ENCODE measurements around the gene SART1. TPM values are rescaled to one million over a fixed set of nuclear protein-coding genes. Genes with fewer than 3 reads are reported as not detected.
"Not testable (repeated sequence)": the region's sequence is repeated elsewhere in the genome, so short reads cannot be mapped to it uniquely, and the experiment has no call there.

SART1 gene
- total RNA-seq, 1 donor from 2014 or later, result 29.9 TPM

DNA sequence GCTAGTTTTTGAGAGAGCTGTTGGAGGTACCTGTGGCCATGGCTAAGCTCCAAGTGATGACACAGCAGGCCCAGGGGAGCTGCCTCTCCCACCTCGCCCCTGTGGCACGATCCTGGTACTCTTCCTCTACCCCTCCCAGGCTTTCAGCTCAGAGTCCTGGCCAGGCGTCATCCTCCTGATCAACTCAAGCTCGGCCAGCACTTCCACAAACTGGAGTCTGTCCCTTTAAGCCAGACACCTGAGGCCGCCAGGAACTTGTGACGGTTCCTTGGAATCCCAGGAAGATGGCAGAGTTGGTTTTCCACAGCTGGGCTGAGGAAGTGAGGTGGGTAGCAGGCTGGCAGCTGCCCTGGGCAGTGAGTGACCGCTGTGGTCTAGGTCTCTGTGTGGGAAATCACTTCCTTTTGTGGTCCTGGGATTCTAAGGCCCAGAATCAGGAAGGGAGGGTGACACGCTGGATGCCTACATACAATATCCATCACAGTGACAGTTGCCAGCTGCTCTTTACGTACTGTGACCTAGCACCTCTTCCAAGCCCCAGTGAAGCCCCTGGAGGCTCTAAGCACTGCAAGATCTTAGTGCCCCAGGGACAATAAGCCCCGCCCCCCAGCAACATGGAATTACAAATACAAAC, 47.1 kb downstream of the SART1 start:
- intact Hi-C loops (cut with DNase I), result no loop called here
- ATAC-seq, result no peak
- no peak for DNase-seq (ENCODE audit: missing footprints)

DNA sequence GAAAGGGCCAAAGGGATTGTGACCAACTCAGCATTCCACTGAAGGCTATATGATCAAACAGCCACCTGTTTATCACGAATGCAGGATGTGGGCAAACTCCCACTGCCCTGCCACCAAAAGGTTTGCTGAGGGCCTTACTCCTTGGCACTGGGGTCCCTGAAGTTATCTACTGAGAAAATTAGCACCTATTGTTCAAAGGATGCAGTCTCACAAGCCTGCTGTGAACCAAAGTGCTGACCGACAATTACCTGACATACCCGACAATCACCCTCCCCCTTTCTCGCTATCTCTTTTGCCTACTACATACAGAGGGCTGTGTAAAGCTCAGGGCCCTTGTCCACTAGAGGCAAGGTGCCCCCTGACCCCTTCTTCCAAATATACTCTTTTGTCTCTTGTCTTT, 48.5 kb downstream of the SART1 start:
- ATAC-seq; DNase-seq (ENCODE audit: missing footprints); intact Hi-C loops (cut with DNase I): not testable (repeated sequence)

DNA sequence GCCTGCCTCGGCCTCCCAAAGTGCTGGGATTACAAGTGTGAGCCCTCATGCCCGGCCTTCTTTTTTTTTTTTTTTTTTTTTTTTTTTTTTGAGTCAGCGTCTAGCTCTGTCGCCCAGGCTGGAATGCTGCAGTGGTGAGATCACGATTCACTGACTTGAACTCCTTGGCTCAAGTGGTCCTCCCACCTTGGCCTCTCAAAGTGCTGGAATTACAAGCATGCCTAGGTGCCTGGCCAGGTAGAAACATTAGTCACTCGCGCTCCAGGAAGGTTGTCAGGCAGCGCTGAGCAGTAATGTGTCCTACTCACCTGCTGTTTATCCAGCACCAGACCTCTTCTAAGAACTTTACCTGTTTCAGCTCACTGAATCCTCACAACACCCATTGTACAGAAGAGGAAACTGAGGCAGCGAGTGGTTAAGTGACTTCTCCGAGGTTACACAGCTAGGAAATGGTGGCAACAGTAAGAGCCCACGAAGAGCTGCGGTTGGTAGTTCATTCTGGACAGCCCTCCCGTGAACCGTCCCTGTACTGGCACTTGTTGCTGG, 49.8 kb downstream of the SART1 start:
- no peak for ATAC-seq
- no peak for DNase-seq (ENCODE audit: missing footprints)
- intact Hi-C loops (cut with DNase I), result no loop called here

DNA sequence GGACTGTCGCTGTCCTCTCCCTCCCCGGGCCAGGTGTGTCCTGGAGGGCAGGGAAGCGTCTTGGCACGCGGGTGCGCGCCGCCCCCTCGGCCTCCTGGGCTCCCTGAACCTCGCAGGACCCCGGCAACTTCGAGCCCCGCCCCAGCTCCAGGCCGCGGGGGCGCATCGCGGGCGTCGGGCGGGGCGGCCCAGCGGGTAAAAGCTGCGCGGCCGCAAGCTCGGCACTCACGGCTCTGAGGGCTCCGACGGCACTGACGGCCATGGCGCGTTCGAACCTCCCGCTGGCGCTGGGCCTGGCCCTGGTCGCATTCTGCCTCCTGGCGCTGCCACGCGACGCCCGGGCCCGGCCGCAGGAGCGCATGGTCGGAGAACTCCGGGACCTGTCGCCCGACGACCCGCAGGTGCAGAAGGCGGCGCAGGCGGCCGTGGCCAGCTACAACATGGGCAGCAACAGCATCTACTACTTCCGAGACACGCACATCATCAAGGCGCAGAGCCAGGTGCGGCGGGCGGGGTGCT, 50.3 kb downstream of the SART1 start, which contains the start of gene CST6:
TSS of gene CST6 (plus strand) at position 224 of the 519 bp plus-strand sequence. CDS start at position 261, 37 bp downstream.
- no peak for DNase-seq (ENCODE audit: missing footprints)
- intact Hi-C loops (cut with DNase I), result no loop called here
- no peak for ATAC-seq

DNA sequence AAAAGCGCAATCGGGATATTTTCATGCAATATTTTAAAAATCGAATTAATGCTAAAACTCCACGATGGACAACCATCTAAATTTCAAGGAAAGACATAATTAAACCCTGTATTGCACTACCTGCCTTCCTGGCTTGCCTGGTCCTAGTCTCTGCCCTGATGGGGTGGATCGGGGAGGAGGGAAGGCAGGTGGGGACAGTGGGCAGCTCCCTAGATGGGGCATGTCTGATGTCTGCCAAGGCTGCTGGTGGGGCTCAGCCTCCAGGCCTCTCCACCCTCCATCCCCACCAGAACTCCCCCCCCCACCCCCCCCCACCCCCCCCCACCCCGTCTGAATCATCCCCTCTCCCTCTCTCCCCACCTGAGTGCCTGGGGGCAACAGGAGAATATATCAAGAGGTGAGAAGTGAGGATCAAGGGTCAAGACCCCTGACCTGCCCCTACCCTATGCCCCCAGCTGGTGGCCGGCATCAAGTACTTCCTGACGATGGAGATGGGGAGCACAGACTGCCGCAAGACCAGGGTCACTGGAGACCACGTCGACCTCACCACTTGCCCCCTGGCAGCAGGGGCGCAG, 50.9 kb downstream of the SART1 start:
- ATAC-seq (no peak), DNase-seq (ENCODE audit: missing footprints) (no peak)
- intact Hi-C loops (cut with DNase I), result no loop called here

DNA sequence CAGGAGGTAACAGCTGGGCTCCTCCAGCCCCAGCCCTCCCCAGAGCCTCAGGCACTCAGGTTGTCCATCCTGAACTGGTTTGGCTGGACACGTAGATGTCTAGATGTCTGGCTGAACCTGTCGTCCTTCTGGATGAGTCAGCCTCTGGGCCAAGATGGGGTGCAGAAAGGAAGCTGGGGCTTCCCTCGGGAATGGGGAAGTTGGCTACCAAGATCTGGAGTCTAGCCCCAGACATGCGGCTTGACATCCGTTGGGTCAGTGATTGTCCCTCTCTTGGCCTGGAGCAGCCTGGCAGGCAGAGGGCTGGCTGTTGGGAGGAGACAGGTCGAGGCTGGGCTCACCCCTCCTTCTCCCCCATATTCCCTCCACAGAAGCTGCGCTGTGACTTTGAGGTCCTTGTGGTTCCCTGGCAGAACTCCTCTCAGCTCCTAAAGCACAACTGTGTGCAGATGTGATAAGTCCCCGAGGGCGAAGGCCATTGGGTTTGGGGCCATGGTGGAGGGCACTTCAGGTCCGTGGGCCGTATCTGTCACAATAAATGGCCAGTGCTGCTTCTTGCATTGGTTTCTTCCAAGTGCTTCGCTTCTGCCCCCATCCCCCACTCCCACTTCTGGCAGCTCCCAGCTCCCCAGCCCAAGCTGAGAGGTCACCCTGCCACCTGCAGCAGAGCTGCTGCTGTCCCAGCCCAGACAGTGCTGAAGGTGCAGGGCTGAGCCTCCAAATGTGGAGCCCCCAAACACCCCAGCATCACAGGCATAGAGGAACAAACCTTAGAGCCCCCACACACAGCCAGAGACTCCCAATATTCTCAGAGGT, 51.6 kb downstream of the SART1 start:
- no peak for DNase-seq (ENCODE audit: missing footprints)
- intact Hi-C loops (cut with DNase I), result no loop called here
- no peak for ATAC-seq

DNA sequence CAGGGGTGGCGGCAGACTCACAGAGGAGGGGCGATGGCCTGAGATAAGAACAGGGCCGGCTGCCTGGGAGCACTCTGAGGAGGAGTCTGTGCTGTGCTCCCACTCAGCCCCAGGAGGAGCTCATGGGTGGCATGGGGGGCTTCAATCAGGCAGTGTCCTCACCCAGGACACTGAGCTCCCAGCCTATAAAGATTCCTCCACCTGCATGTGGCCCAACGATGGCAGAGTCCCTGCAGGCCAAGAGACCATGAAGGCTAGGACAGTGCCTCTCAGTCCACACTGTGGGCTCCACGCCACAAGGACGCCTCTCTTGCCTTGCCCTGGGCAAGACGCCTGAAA, 52.2 kb downstream of the SART1 start:
- DNase-seq (ENCODE audit: missing footprints) (no peak), ATAC-seq (no peak)
- intact Hi-C loops (cut with DNase I), result no loop called here

DNA sequence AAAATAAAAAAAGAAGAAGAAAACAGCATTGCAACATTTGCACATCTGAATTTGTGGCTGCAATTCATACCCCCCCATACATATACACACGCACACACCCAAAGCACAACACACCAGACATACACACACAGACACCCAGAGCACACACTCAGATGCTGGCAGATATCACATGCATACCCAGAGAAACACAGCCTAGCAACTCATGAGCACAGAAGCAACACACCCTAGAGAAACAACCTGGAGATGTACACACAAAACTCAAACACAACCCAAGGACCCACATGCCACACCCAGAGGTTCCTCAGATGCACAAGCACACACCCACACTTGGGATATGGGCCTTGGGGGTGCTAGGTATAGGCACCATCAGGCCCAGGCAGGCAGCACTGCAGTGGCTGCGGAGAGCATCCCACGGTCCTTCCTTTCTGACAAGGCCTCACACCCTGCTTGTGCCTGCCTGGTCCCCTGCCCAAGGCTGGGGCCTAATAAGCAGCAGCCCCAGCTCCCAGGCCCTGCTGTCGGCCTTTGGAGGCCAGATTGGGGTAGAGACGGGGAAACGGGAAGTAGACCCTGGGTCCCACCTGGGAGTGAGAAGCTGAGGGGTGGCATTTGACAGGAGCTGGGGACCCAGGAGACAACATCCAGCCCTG, 53.4 kb downstream of the SART1 start:
- DNase-seq (ENCODE audit: missing footprints) (no peak), ATAC-seq (no peak)
- intact Hi-C loops (cut with DNase I), result no loop called here

DNA sequence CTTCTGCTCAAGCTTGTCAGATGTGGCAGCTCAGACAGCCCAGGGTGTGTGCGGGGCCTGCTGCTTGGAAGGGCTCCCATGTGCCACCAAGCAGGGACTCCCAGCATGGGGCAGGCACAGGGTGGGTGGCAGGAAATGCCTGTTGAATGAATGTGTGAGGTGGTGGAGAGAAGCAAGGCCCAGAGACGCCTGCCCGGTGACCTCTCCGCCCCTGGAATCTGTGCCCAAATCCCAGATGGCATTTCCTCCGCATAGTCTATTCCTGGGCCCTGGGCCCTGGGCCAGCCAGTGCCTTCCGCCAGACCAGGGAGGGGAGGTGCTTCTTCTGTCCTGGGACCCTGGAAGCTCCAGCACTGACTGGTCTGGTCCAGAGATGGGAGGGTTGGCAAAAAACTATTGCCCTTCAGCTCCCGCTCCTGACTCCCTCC, 53.9 kb downstream of the SART1 start:
- intact Hi-C loops (cut with DNase I), result no loop called here
- no peak for DNase-seq (ENCODE audit: missing footprints)
- peak; percentile 65 for ATAC-seq

DNA sequence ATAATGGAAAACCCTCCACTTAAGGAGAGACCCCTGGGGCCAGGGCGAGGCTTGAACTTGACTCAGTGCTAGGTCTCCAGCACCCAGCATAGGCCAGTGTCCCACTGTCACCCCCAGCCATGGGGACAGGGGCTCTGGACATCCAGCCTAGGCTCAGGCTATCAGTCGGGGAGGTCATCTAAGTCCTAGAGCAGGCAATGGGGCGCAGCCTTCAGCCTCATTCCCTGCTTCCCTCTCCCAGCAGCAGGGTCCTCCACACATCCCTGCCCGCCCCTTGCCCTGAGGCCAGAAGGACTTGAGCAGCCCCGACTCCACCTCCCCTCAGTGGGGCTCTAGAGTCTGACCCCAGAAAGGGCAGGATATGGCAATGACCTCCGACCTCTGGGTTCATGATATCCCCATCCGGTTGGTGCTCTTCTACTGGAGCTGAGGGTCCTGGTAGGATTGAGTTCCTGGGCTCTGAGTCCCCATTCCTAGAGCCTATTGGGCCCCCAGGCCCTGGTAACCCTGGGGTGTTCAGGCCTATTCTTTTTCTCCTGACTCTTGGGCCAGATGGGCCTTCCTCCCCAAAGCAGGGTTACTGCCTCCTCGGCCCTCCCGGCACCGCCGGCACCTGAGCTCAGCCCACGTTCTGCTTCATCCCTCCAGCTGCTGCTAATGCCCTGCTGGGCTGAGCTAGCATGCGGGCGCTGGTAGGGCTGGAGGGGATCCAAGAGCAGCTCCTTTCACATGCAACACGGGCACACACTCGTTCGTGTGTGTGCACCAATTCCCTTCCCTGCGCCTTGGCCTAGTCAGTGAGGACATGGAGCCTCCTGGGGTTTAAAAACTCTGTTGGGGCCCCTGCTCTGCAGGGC, 54.6 kb downstream of the SART1 start:
- ATAC-seq, result no peak
- intact Hi-C loops (cut with DNase I), result no loop called here
- no peak for DNase-seq (ENCODE audit: missing footprints)

DNA sequence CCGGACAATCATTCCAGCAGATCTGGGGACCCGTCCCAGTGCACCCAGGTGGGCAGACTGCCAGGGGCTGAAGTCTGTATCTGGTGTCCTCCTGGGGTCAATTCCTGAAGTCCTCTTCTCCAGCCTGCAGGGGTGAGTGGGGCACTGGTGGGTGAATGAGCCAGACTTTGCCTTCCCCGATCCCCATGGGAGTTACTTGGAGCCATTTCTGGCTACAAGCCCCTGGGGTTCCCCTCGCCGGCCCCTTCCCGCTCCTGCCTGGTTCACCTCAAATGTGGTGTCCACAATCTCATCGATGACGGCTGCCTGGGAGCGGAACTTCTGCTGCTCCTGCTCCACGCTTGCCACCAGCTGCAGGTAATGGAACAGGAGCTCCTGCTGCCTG, 55.3 kb downstream of the SART1 start:
- intact Hi-C loops (cut with DNase I), result no loop called here
- ATAC-seq (no peak), DNase-seq (ENCODE audit: missing footprints) (no peak)

DNA sequence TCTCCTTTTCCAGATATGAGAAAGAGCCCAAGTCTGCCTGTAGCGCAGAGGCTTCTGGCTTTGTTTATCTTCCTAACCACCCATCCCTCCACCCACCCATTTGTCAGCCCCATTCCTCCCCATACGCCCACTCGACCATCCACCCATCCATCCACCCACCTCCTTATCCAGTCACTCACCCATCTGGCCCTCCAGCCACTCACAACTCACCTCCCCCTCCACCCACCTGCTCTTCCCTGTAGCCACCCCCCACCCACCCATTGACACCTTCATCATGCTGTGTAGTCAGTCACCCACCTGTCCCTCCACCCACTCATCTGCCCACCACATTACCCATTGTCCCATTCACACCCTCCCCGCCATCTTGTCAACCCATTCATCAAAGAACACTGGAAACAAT, 55.8 kb downstream of the SART1 start:
- DNase-seq (ENCODE audit: missing footprints) (no peak), ATAC-seq (no peak)
- intact Hi-C loops (cut with DNase I), result no loop called here

DNA sequence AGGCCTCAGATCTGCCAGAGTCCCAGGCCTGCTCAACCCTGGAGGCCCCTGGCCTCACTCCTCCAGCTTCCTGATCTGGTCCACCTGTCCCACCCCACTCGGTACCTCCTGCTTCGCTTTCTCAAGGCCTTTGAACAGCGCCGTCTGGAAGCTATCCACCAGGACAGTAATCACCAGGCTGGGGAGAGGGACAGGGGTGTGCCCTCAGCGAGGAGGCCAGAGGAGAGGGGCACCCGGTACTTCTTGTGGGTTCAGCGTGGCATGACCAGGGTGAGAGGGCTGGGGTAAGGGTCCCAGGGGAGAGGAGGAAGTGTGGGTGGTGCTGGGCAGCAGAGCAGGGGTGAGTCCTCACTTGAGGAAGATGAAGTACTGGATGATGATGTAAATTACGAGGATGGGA, 58.7 kb downstream of the SART1 start:
- no peak for DNase-seq (ENCODE audit: missing footprints)
- ATAC-seq, result no peak
- intact Hi-C loops (cut with DNase I), result no loop called here

DNA sequence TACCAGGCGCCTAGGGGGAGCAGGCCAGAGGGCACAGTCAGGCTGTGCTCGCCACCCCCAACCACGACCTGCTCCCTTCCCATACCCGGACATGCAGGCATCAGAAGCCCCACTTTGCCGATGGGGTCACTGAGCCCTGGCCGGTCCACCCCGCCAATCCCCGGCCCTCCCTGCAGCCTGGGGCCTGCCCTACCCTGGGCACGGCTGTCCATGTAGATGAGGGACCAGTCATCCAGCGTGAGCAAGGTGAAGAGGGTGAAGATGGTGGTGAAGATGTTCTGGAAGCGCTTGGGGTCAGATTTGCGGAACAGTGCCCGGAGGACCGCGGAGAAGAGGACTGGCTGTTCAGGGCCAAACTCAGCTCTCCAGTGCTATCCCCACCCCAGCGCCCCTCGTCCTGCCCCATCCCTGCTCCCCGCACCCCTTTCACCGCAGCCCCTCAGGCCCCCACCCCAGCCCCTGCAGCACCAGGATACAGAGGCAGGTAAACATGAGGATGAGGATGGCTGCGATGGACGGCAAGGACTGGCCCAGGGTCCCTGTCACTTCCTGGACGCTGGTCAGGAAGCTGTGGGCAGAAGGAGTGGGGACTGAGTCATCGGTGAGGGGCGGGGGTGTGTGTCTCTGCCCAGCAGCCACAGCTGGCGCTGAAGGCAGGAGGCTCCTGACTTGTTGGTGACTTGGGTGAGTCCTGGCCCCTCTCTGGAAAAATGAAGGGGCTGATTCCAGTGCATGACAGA, 59.3 kb downstream of the SART1 start:
- intact Hi-C loops (cut with DNase I), result no loop called here
- ATAC-seq (no peak), DNase-seq (ENCODE audit: missing footprints) (no peak)

DNA sequence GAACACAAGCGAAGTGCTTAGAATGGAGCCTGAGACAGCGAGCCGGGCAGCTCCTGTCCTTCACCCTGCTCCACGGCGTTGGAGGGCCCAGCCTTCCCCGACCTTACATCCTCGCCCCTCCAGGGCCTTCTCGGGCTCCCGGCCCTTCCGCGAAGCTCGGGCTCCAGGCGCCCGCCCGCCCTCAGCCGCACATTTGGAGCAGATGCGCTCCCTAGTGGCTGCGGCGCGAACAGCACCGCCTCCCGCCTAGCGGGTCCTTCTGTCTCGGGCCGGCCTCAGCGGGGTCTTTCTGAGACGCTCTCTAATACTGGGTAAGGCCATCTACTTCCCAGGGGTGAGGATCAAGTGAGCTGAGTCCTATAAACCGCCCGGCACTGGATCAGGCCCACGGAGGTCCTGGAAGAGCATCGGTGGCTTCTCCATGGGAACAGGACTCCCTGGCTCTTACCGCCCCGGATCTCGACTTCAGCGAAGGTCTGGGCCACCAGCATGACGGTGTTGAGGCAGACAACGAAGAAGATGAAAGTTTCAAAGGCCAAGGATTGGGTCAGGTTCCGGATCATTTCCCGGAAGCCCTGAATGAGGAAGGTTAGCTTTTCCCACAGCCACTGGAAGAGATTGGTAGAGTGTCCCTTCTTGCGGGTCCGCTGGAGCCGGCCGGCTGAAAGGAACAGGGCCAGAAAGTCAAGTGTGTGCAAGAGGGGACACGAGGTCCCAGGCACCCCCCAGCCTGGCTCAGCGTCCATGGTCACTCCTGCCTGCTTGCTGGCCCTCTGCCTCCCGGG, 61.1 kb downstream of the SART1 start:
- intact Hi-C loops (cut with DNase I), result no loop called here
- DNase-seq (ENCODE audit: missing footprints) (peak; percentile 82), ATAC-seq (peak; percentile 72)

DNA sequence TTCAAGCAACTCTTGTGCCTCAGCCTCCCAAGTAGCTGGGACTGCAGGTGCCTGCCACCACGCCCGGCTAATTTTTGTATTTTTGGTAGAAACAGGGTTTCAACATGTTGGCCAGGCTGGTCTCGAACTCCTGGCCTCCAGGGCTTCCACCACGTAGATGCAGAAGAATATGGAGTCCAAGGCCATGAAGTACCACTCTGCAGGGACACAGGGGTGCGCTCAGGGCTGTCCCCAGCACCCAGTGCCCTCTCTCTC, 61.6 kb downstream of the SART1 start:
- intact Hi-C loops (cut with DNase I), result not testable (repeated sequence)

DNA sequence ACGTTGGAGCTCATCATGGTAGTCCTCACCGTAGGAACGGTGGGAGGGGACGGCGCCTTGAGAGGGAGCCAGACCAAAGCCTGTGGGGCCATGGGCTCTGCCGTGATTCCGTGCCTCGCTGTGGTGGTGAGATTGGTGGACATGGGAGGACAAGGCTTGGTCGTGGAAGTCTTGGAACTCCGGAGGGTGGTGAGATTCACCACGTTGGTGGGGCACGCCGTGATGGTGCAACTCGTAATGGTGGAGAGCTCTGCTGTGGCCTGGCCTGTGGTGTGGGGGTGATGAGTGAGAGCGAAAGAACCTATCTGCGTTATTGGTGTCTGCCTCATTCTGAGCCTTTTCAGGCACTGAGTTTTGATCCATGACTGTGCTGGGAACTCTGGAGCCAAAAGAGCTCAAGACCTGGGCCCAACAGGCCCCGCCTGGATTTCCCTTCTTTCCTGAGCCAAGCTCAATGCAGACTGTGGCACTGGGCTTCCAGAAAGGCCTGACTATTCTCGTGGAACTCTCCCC, 64.5 kb downstream of the SART1 start, which contains the start of gene CATSPER1:
TSS of gene CATSPER1 (minus strand) at position 463 of the 513 bp plus-strand sequence. CDS start at position 363, 100 bp downstream.
- intact Hi-C loops (cut with DNase I), result no loop called here
- ATAC-seq, result no peak
- DNase-seq (ENCODE audit: missing footprints), result no peak

More for the DNA sequence above, 61.6 kb downstream of the SART1 start:
- not testable (repeated sequence) for DNase-seq (ENCODE audit: missing footprints); ATAC-seq
